NAMALWA (cell line): Measurements from ENCODE around the gene HIVEP3.

ENCODE experiments used
- DNase-seq: peaks from one replicate; pipeline ENCODE4 v3.0.0-alpha.2; 2015; ENCODE audit warnings: low spot score

HIVEP3 gene

DNA sequence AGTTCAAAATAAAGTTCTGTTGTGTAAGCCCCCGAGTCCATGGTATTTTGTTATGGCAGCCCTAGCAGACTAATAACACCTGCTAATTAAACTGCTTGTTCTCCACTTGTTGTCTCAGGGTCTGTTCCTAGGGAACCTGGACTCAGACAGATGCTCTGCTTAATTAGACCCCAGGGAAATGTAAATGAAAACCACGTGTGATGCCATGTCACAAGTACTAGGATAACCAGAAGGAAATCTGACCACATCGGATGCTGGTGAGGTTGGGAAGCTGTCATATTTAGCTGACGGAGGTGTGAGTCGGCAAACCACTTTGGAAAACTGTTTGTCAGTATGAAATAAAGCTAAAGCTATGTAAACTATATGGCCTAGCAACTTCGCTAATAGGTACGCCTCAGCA lies 453.8 kb downstream of the HIVEP3 start:
- DNase-seq: no peak

DNA sequence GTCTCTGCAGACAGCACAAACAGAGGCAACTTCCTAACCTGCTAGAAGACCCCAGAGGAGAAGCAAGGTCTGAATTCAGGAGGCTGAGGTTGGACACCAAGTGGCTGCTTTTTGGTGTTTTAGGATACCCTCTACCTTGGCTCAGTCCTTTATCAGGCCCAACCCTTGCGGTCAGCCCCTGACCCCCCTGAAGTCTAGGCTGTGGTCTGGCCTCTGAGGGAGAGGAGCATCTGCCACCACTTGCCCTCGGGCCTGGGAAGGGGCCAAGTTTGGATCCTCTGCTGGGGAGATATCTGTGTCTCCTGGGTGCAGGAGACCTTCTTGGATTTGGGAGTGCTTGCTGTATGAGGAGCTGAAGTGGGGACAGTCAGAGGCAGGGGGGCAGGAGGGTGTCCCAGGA lies 455.2 kb downstream of the HIVEP3 start:
- DNase-seq: no peak

DNA sequence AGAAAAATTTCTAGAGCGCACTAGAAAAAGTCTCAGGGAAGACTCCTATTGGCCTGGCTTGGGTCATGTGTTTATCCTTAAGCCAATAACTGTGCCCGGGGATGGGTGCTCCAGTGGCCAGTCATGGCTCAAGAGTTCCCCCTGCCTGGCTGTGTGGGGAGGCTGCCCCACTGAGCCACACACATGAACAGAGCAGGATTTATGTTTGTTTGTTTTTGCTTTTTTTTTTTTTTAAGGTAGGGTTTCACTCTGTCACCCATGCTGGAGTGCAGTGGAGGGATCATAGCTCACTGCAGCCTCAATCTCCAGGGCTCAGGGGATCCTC lies 456.1 kb downstream of the HIVEP3 start:
- no peak for DNase-seq

DNA sequence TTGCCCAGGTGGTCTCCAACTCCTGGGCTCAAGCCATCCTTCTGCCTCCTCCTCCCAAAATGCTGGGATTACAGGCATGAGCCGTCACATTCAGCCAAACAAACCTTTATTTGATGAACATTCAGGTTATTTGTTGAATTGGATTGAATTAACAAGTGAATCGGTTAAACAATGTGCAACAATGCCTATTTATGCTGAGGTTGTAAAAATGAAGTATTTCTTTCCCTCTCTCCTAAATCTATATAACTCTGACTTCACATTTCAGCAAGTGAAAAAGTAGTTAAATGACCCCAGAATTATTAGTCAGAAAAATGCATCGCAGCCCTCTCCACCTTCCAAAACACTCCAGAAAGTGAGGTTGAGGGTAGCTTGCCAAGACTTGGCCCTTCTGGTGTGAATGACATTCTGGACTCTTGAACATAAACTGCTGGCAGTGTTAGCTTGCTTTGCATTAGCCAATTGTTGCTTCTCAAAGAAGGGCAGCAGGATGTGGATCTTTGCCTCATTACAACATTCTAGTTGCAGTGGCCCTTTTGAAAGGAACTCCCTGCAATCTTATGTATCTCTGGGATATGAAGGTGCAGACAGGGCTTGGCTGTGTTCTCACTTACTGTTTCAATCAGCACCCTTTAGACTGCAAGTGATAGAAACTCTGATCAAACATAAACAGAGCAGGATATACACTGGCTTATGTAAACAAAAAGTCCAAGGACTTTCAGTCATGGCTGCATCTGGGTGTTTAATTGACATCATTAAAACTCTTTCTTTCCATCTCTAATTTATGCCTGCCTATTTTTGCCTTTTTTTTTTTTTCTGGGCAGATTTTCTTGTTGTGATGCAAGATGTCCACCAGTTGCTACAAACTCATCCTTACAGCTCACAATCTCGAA lies 456.7 kb downstream of the HIVEP3 start:
- no peak for DNase-seq

DNA sequence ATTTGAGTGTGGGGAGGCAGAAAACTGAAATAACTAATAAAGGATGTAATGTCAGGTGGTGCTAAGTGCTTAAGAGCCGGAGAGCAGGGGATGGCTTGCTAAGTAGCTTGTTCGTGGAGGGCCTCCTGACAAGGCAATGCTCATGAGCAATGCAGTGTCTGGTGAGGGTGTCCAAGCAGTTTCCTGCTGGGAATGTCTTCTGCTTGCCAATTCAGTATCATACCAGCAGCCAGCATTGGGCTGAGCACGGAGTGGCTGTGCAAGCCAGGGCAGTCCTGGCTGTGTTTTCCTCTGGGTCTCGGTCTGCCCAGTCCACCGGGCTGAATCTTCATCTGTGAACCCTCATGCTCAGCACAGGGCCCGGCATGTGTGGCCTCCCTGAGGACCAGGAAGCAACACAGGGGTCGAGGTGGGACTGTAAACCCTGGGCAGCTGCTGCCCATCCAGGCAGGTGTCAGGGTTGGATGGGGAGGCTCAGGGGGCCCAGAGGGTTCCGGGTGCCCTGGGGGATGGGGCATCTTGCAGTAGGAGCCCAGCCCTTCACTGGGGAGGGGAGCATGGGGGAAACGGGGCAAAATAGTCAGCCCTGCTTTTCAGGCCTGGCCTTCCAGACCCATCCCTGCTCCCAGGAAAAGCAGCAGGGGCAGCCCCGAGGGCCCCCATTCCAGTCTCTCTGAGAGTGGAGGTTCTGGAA lies 461.7 kb downstream of the HIVEP3 start:
- no peak for DNase-seq
